GM18498 (cell line): Measurements from ENCODE around the gene SUPT3H.
A peak's percentile ranks its signal among the peaks of the same experiment; 100 is the strongest.

Experiments
- ATAC-seq: cut with Tn5 transposase; IDR thresholded peaks from one replicate; pipeline ENCODE4 v1.9.1; 2021; ENCODE audit warnings: mild to moderate bottlenecking, moderate library complexity; ENCODE audit not compliant: unreplicated experiment

The SUPT3H gene

GRCh38 chr6:44859901-44860410, 517.8 kb downstream of the SUPT3H start:
- ATAC-seq: no peak

DNA sequence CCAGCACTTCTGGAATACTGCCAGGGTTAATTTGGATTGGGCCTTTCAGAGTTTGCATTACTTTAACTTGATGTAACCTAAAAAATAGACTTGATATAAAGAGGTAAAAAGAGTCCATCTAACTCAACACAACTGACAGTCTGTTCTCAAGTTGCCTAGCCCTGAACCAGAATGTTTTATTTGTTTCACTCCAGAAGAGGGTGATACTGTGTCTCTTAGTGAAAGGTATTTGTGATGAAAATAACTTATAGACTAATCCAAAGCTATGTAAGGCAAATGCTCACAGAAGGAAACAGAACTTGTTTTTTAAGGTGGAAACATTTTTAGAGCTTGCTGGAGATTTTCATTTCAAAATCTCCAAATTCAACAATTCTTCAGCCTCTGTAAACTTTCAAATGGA, 518.7 kb downstream of the SUPT3H start:
- ATAC-seq: no peak

- ATAC-seq: no peak
These were observed 521.3 kb downstream of the SUPT3H start for GRCh38 chr6:44856479-44856878.

- ATAC-seq: no peak
These were observed 521.9 kb downstream of the SUPT3H start for GRCh38 chr6:44855562-44856411.

GRCh38 chr6:44854712-44855443, 522.9 kb downstream of the SUPT3H start:
- ATAC-seq: no peak

- no peak for ATAC-seq
These were observed 526.6 kb downstream of the SUPT3H start for GRCh38 chr6:44851176-44851575.

DNA sequence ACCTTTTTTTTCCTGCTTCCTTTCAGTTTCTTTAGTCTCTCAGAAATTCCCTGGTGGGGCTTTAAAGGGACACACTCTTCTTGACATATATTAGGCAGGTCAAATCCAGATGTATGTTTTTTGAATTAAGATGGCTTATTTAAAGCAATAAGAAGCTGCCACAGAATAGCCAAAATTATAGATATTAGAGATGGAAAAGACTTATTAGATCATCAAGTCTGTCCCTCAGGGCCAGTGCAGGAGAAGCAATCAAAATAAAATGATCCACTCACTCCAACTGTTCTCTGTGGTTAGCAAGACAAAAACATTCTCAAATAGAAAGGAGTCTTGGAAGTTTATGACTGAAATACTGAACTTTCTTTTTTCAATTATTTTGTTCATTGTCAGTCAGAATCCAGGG, 527.4 kb downstream of the SUPT3H start:
- ATAC-seq: no peak

- no peak for ATAC-seq
These were observed 527.9 kb downstream of the SUPT3H start for GRCh38 chr6:44849806-44850205.

- ATAC-seq: no peak
These were observed 534.0 kb downstream of the SUPT3H start for GRCh38 chr6:44843734-44844133.

DNA sequence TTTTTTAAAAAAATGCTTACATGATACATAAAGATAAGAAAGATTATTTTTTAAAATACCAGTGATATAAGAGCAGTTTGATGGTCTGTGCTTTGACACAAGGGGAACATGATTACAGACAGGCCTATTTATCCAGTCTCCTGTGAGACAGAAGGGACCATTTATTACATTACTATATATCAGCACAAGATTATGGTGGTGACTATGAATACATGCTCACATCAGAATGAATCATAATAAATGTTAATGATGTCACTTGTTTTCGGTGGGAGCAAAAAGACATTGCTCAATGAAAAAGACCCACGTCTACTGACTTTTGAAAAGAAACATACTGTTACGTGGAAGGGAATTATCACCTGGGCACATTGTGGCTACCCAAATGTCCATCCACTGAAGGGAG, 535.1 kb downstream of the SUPT3H start:
- ATAC-seq: no peak

DNA sequence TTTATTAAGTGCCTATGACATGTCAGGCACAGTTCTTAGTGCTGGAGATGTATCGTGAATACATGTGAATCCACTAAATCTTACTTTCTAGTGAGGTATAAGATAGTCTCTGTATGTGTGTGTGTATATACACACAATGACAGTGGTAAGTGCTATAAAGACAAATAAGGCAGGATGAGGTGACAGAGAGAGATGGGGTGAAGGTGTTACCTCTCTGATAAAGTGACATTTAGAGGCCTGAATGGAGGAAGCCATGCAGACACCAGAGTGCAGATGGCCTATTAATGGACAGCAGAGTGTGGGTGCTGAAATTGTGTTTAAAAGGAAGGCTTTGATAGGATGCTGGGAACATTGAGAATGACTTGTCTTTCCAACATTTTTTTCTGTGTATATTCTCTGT, 535.9 kb downstream of the SUPT3H start:
- no peak for ATAC-seq

- no peak for ATAC-seq
These were observed 540.0 kb downstream of the SUPT3H start for GRCh38 chr6:44837741-44838140.

- no peak for ATAC-seq
These were observed 540.5 kb downstream of the SUPT3H start for GRCh38 chr6:44837255-44837654.

DNA sequence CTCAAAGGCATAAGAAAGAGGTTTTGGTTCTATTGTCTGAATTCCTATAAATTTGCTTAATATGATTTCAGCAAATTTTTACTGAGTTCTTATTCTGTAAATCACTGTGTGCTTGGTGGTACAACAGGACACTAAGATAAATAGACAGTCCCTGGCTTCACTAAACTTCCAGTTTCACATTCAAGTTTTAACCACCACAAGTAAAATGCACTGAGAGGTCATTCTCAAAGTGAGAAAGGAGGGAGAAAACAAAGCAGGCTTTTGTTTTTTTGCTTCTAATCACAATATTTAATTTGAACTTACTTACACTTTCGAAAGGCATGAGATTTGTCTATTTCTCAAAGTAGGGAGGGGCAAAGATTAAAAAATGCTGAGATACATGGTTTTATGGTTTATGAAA, 544.5 kb downstream of the SUPT3H start:
- peak; percentile 80 for ATAC-seq

DNA sequence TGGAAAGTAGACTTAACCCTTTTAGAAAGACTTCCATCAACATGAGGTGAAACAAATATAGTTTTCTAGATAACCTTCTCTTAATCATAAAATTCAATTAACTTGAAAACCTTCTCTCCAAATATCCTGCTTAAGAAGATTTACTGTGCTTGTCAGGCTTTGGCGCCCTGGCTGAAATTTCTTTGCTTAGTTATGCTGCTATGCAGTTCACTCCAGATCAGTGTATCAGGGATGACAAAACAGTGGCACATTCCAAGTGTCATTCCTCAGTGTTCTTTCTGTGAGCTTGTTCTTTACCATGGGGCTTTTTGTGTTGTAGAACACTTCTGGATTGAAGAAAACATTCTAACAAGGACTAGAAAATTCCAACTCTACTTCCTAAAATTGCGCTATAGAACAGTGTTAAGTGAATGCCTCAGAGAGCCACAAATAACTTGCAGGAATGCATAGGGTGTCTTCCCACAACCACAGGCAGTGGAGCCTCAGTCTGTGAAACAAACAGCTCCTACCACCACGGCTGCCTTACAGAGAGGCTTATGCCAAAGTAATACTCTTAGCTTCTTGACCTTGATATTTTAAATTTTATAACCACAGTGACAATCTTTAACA, 546.6 kb downstream of the SUPT3H start:
- ATAC-seq: no peak

- peak; percentile 66 for ATAC-seq
These were observed 547.9 kb downstream of the SUPT3H start for GRCh38 chr6:44829836-44830235.

DNA sequence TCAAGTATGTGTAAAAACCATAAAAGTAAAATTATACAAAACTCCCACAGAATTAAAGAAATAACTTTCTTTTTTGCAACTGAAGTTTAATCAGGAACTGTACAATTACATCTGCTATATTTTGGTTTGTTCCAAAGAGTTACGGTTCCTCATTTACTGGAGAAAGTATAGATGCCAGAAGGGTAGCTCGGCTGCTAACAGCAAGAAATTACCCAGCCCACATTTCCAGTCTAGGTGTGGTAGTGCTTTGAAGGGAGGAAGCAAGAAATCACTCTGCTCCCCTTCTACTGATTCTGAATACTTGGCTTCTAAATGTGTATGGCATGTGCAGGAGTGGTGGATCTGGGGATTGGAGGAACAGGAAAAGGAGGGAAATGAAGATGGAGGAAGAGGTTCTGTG, 549.0 kb downstream of the SUPT3H start:
- no peak for ATAC-seq

DNA sequence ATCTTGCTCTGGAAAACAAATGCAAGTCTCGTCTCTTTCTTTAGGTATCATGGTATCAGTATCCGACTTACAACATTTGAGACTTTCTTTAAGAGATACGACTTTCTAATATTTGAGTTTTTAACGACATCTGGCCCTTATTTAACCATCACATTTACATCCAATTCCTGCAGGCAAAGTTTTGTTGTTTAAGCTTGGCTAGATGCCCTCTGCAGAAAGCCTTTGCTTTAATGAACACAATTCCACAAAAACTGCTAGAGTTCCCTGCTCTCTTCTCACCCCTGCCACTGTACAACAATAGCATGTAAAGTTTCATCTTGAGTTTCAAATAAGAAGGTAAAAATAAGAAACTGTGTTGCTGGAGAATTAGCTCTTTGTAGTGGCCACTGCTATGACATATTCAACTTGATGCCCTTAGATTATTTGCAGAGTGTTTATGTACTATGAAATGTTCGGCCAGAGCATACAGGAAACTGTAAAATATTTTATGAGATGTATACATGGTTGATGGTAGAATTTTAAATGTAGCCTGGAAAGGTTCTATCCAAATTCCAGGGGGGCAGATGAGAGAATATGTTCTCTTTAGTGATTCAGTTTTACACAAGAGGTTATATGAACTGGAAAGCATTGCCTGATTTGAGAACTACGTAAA, 551.6 kb downstream of the SUPT3H start:
- ATAC-seq: no peak

DNA sequence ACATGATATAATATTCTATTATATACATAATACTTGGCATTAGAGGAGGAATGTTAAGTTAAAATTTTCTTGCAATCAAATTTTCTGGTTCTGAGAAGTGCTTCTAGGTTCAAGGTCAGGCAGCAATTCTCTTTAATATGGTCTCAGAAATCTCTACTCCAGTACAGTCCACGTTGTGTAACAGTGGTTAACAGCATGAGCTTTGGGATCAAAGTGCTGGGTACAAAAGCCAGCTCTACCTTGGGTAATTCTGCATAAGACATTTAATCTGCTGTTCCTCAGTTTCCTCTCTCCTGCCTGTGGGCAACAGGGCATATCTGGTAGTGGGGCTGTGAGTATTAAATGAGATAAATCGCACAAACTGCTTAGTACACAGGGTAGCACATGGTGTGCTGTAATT, 552.5 kb downstream of the SUPT3H start:
- no peak for ATAC-seq

DNA sequence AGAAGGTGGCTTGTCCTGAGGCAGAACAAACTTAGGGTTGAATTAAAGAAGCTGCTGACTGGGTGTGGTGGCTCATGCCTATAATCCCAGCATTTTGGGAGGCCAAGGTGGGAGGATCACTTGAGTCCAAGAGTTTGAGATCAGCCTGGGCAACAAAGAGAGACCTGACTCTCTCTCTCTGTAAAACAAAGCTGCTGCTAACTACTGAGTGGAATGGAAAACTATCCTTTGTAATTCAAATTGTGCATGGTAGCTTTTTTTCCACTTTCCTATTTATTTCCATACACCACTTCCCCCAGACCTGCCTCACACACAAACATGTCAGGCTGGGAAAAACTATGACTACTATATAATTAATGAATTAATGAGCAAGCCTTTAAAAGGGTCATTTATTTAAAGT, 553.2 kb downstream of the SUPT3H start:
- no peak for ATAC-seq

GRCh38 chr6:44820759-44821158, 557.0 kb downstream of the SUPT3H start:
- ATAC-seq: no peak
